HG02938 (cell line): Measurements from ENCODE around the gene SFR1.

Source experiments
- ATAC-seq: cut with Tn5 transposase; IDR thresholded peaks from one replicate; pipeline ENCODE4 v1.9.1; 2021; ENCODE audit warnings: mild to moderate bottlenecking, moderate library complexity; ENCODE audit not compliant: unreplicated experiment

Gene SFR1

GRCh38 chr10:104121485-104122224 lies at the start of gene SFR1:
TSS of gene SFR1 (plus strand) at chr10:104122171. CDS start at chr10:104122184, 13 bp downstream.
- peak; percentile 80 for ATAC-seq

DNA sequence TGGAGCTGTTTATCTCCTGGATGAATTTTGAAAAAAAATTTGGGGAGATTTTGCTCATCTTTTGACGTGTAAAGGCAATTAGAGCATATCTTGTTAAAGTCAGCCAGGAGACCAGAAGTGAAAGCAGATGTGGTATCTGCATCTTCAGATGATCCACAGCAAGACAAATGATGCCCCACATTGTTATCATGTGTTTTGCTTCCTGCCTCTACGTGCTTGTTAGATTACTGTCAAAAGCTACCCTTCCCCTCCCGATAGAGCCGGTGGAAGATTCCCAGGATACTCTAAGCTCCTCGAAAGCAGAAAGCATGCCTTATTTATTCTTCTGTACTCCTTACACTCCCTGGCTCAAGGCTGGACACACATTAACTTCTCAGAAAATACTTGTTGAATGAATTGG lies 49.2 kb upstream of the SFR1 start:
- no peak for ATAC-seq

GRCh38 chr10:104074505-104074904 lies 47.5 kb upstream of the SFR1 start:
- ATAC-seq = no peak

GRCh38 chr10:104076743-104077160 lies 45.2 kb upstream of the SFR1 start:
- no peak for ATAC-seq

DNA sequence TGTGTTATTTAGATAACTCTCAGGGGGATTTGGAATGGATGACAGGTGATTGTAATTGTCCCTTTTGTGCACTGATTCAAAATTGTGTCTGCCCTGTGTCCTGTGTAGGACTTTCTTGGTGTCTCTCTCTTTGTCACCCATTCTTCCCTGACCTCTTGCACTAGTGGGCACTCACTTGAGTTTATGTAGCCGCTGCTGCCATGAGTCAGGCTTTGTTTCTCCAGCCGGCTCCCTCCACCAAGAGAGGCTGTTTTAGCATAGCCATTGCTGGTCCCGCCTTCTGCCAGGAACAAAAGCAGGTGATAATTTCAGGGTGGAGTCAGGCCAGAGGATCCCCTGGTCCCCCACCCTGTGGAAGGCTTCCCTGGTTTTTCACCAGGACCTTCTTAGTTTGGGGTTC lies 44.7 kb upstream of the SFR1 start:
- ATAC-seq = no peak

DNA sequence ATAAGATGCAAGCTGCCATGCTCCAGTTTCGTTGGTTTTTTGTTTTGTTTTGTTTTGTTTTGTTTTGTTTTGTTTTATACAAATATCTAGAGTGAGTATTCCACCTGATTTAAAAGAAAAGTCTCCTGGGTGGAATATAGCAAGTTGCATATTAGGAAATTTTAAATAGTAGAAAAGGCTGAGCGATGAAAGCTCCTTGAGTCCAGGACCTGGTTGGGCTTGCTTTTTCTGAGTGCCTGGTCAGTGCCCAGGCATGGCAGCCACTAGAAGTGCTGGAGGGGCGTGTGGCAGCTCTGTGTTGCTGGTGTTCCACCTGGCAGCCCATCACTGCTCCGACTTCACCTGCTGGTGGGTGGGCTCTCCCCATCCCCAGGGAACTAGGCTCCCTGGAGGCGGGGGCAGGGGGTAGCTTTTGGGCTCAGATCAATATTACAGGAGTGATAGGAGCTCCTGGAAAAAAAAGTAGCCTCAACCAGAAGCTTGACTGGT lies 44.3 kb upstream of the SFR1 start:
- no peak for ATAC-seq

DNA sequence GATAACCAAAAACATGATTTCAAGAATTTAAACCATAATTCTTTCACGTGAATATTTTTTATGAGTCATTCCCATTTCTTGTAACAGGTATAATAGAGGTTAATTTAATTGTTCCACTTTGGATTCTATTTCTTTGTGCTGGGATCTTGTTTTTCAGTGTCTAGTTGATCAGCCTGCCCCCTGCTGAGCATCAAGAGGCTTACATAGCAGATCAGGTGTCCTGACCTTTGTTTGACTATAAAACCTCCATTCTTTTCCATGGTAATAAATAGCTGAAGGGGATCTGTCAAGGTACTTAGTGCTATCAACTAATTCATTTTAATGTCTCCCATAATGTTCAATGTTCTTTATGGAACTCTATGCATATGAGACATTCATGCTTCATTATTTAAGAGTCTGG lies 41.2 kb upstream of the SFR1 start:
- ATAC-seq = no peak

DNA sequence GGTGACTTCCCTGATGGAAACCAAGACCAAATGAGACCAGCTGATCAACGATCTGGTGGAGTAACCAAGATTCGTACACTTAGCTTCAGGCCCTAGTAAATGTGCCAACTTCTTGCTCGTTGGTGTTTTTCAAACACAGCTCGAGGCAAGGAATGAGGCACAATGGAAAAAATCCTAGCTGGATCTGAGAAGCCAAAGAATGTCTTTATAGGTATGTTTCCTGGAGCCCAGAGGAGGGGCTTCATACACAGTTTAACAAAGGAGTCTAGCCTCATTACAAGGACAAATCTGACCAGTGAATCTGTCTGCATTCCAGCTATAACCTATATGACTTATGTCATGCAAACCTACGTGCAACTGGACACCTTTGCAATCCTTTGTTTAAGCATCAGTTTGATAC lies 40.0 kb upstream of the SFR1 start:
- no peak for ATAC-seq

DNA sequence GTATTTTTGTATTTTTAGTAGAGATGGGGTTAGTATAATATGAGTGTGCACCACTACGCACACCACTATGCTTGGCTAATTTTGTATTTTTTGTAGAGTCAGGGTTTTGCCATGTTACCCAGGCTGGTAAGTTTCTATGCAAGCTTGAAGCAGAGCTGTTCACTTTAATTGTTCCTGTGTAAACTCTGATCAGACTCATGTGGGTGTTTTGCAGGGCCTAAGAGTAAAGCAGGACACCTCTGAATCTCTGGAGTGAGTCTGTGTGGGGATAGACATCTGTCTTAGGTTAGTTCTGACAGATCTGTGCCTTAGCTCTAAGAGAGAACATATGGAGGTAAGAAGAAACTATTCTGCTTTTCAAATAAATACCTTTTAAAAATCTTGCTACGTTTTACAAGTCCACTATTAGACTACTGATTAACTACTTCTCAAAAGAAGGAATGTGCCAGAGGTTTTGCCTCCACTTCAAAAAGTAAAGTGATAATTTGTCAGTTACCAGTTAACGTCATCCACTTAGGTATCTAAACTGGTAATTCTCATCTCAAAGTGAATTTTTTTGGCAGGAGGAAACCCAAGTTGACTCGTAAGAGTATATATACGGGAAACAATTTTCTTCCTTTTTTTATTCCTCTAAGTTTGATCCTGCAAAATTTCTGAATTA lies 37.4 kb upstream of the SFR1 start:
- no peak for ATAC-seq

- no peak for ATAC-seq
Observed at GRCh38 chr10:104085801-104086400, 36.1 kb upstream of the SFR1 start, which contains the start of gene COL17A1. TSS of gene COL17A1 (minus strand) at chr10:104085880. CDS start at chr10:104080673, 5,207 bp downstream.

GRCh38 chr10:104088239-104088638 lies 33.7 kb upstream of the SFR1 start:
- no peak for ATAC-seq

DNA sequence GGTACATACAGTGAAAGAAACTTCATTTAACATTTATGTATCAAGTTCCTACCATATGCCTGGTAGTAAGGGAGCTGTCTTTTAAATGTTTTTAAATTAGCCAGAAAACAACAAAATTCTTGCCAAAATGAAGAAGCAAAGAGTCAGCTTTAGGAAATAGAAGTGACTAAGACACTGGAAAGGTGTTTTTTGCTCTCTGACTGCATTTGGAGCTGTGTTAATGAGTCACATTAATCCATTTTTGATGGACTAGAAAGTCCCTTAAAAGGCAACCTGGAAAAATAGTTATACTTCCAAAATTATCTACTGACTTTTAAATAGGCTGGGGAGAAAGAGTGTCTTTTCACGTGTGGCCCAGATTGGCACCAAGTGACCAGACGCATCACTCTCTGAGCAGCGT lies 32.4 kb upstream of the SFR1 start:
- no peak for ATAC-seq

DNA sequence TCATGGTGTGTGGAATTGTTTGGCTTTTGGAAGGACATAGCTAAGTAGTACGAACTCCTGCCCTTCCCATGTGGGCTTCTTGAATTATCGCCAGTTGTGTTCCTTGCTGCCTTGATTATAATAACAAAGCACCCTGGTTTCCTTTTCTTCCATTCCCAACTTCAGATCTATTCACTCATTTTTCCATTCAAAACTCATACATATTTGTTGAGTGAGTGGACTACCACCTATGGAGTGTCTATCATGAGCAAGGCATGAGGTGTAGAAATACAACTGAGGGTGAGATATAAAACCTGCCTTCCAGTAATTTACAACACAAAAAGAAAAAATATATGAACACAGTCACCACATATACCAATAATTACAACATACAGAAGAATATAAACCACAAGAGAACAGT lies 31.4 kb upstream of the SFR1 start:
- ATAC-seq = no peak

- no peak for ATAC-seq
Observed at GRCh38 chr10:104092749-104093148, 29.2 kb upstream of the SFR1 start.

DNA sequence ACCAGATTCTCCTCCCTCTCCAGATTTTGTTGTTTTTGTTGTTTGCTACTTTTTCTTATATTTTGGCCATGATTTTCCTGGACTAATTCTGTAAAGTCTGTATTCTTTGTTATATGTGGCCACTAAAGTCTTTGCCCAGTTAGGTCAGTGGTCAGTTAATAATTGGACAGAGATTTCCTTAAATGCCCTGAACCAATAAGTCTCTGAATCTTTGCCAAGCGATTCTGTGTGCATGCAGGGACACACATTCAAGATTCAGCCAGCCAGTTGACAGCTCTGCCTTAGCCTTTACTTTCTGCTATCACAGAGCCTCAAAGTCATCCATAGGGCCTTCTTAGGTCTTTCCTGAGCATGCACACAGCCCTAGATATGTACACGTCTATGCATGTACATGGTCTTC lies 25.3 kb upstream of the SFR1 start:
- no peak for ATAC-seq

DNA sequence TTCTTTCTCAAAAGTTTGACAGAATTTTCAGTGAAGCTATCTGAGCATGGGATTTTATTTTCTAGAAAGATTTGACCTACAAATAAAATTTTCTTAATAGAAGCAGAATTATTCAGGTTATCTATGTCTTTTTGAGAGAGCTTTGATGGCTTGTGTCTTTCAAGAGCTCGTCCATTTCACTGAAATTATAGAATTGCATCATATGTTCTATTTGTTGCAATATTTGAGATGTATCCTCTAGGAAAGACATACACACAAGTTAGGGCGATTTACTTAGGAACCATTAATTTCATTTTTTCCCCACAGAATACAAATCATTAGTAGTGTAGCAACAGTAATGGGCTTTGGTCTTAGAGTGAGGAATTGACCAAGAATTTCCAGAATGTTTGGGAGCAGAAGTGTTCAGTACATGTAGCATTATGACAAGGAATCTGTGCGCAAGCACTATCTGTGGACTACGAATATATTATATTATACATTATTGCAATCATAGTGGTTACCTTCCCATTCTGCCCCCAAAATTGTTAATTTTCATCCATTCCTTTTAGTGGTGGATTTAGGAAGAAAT lies 23.5 kb upstream of the SFR1 start:
- no peak for ATAC-seq

- ATAC-seq = no peak
Observed at GRCh38 chr10:104099269-104099668, 22.7 kb upstream of the SFR1 start.

DNA sequence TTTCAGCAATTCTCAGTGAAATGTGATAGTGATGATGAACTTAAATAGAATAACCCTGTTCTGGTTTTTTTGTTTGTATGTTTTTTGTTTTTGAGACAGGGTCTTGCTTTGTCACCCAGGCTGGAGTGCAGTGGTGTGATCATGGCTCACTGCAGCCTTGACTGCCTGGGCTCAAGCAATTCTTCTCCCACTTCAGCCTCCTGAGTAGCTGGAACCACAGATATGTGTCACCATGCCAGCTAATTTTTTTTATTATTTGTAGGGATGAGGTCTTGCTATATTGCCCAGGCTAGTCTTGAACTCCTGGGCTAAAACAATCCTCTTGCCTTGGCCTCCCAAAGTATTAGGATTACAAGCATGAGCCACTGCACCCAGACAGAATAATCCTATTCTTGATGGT lies 22.0 kb upstream of the SFR1 start:
- no peak for ATAC-seq

DNA sequence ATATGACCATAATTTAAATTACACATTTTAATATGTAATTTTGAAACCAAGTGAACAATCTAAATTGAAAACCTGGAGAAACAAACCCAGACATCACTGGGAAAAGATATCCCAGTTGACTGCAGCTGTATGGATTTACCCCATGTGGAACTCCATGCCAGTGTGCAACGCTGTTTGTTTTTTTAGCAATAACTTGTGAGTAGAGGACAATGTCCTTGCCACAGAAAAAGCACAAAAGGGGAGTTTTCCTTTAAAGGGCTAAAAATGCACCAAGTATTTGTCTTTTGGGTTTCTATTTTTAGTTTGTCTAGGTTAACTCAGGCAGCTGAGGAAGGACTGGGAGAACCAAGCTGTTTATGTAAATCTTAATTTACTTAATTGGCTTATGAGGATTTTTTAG lies 21.2 kb upstream of the SFR1 start:
- ATAC-seq = no peak

DNA sequence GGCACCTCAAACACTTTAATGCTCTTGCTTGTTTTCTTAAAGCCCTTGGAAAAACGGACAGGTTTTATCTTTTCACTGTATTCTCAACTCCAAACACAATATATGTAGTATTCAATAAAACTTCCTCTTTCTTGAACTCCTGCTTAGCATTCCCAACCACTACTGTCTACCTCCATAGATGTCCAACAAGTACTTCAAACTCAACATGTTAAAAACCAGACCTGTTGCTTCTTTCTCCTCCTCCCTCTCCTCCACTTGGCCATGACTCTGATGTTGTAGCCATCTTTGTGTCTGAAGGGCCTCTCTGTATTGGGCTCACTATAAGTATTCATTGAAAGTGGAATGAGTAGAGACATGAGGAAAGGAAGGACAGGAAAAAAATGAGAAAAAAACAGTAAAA lies 20.1 kb upstream of the SFR1 start:
- ATAC-seq = no peak

GRCh38 chr10:104103956-104104355 lies 18.0 kb upstream of the SFR1 start:
- ATAC-seq = peak; percentile 52

DNA sequence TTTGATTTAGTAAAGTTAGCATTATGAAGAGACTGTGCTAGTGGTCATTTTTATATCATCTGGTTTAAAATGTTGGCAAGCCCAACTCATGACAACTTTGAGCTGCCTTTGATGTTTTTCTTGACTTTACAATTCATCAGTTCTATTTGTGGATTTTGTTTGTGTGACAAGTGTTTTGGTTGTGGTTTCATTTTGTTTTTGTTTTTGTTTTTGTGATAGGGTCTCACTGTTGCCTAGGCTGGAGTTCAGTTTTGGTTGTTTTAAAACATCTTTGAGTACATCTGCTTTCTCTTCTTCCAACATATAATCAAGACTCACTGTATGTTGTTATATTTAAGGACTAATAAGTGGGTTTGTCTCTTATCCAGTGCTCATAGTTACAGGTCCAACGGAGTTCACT lies 17.6 kb upstream of the SFR1 start:
- no peak for ATAC-seq
